ENCODE measurements around the gene CDK19. TPM values are rescaled to one million over a fixed set of nuclear protein-coding genes. Genes with fewer than 3 reads are reported as not detected.

CDK19 gene
- total RNA-seq, 1 experiment from 2014 or later = 7.0 TPM

DNA sequence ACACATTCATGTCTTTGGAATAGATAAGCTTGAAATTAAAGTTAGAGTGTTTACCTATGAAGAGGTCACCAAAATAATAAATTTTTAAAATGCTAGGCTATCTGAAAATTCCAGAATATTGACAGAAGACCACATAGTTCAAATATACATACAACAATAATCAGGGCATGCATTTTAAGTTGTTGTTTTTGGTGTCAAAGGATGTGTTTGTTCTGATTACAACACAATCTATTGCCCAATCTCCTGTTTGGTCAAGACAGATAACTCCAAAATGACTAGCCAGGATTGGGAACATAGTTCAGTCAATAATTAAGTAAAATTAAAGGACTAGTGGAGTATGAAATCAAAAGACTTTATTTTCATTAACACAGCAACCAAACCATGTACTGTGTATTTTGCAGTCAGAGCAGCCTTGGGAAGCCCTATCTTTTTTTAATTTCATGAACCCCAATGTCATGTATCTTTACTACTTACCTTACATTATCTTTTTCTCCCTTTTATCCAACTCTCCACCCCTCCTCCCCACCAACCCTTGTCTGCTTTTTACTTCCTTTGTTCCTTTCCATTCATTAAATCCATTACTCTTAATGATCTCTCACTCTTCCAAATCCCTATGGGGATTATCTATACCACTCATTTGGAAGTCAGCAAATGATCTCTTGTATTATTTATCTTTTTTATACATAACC lies 111.2 kb downstream of the CDK19 start:
- no peak overlapping the region for H3K4me2 ChIP-seq (ENCODE audit: insufficient read depth, insufficient read length, low read length)
- H3K4ac ChIP-seq (ENCODE audit: low read depth, low read length) = no peak overlapping the region
- H2BK12ac ChIP-seq (ENCODE audit: insufficient read length, low read depth, low read length) = no peak overlapping the region
- Mint-ChIP-seq H3K9me3 (no peaks in the 10 kb centered on the region), H3K36me3 (ENCODE audit: insufficient read depth in 1 of 3, low read depth in 3 of 3) (no peaks in the 10 kb centered on the region; a peak in 1 of 7 replicates), H3K27ac (no peak overlapping the region), H3K27me3 (ENCODE audit: low read depth) (no peaks in the 10 kb centered on the region), H3K4me3 (no peak overlapping the region), H3K4me1 (peaks cover 11 to 12% of the 10 kb centered on the region in 2 experiments)
- H2AFZ ChIP-seq (ENCODE audit: low read length) = no peak overlapping the region
- no peak overlapping the region for H3K14ac ChIP-seq (ENCODE audit: insufficient read depth, low read length)
- no peak overlapping the region for H2BK120ac ChIP-seq (ENCODE audit: low read depth, low read length, poor library complexity, severe bottlenecking)
- H3K56ac ChIP-seq (ENCODE audit: insufficient read length, low read depth, low read length) = no peak overlapping the region
- no peaks in the 10 kb centered on the region for H3K9me3 ChIP-seq (ENCODE audit: control insufficient read depth, low read depth, low read length)
- H2BK5ac ChIP-seq (ENCODE audit: insufficient read length, low read length) = no peak overlapping the region
- no peaks in the 10 kb centered on the region for H4K20me1 ChIP-seq (ENCODE audit: control insufficient read depth, insufficient read depth, insufficient read length)
- no peaks in the 10 kb centered on the region for H3K23me2 ChIP-seq (ENCODE audit: insufficient read length, low read depth, low read length, poor library complexity, severe bottlenecking)
- H2BK15ac ChIP-seq (ENCODE audit: low read depth, low read length) = no peak overlapping the region
- H4K8ac ChIP-seq (replicated peaks; ENCODE audit: insufficient read length, low read depth, low read length) = no peak overlapping the region
- H3K27ac ChIP-seq (ENCODE audit: insufficient read length, low read depth, low read length) = no peak overlapping the region
- H3K18ac ChIP-seq (ENCODE audit: insufficient read length, low read depth, low read length) = no peak overlapping the region
- H3K79me1 ChIP-seq (ENCODE audit: insufficient read depth, low read depth, low read length, poor library complexity, severe bottlenecking) = no peaks in the 10 kb centered on the region
- H4K91ac ChIP-seq (ENCODE audit: insufficient read length, low read depth, low read length) = no peak overlapping the region
- no peak overlapping the region for H3K9ac ChIP-seq (ENCODE audit: extremely low read depth, insufficient read length, low read length)
- DNase-seq = no peak
- H3K27me3 ChIP-seq (ENCODE audit: insufficient read depth, low read length) = no peaks in the 10 kb centered on the region
- H3K23ac ChIP-seq (ENCODE audit: insufficient read length, low read depth, low read length) = no peak overlapping the region
- no peaks in the 10 kb centered on the region for H3K4me1 ChIP-seq (ENCODE audit: insufficient read depth, low read length)
- H3K79me2 ChIP-seq (ENCODE audit: insufficient read depth, low read length) = no peaks in the 10 kb centered on the region
- no peak overlapping the region for H2BK20ac ChIP-seq (ENCODE audit: low read depth, low read length, poor library complexity, severe bottlenecking)
- H2AK5ac ChIP-seq (ENCODE audit: insufficient read length, low read length) = no peak overlapping the region
- H4K5ac ChIP-seq (ENCODE audit: insufficient read length, low read depth, low read length) = no peak overlapping the region
- TF ChIP-seq, protein P1, sequence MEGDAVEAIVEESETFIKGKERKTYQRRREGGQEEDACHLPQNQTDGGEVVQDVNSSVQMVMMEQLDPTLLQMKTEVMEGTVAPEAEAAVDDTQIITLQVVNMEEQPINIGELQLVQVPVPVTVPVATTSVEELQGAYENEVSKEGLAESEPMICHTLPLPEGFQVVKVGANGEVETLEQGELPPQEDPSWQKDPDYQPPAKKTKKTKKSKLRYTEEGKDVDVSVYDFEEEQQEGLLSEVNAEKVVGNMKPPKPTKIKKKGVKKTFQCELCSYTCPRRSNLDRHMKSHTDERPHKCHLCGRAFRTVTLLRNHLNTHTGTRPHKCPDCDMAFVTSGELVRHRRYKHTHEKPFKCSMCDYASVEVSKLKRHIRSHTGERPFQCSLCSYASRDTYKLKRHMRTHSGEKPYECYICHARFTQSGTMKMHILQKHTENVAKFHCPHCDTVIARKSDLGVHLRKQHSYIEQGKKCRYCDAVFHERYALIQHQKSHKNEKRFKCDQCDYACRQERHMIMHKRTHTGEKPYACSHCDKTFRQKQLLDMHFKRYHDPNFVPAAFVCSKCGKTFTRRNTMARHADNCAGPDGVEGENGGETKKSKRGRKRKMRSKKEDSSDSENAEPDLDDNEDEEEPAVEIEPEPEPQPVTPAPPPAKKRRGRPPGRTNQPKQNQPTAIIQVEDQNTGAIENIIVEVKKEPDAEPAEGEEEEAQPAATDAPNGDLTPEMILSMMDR (conservative IDR thresholded peaks at IDR 0.05) = no peak
- H3T11ph ChIP-seq (ENCODE audit: low read length) = no peak overlapping the region

Measured in H9 (cell line).